SHP77 treated with DMSO at 0.1 percent for 48 hours (cell line): Measurements from ENCODE around the gene C11orf52.
"Not testable (repeated sequence)": the region's sequence is repeated elsewhere in the genome, so short reads cannot be mapped to it uniquely, and the experiment has no call there.

ENCODE experiments used
- DNase-seq: peaks from one replicate; lab custom pipeline; 2025; lab: John Stamatoyannopoulos, UW

C11orf52 gene

GRCh38 chr11:111918390-111919256 lies at the start of gene C11orf52:
Gene C11orf52 (plus strand): TSS chr11:111918913. CDS start chr11:111918973, 60 bp downstream.
- DNase-seq = peak; percentile 82

- no peak for DNase-seq
These were observed 48.6 kb upstream of the C11orf52 start for GRCh38 chr11:111870113-111870512.

- no peak for DNase-seq
These were observed 48.2 kb upstream of the C11orf52 start for GRCh38 chr11:111870522-111870885.

- DNase-seq = peak; percentile 60
These were observed 47.6 kb upstream of the C11orf52 start, which contains the start of gene ALG9 for GRCh38 chr11:111870886-111871692. Gene ALG9 (minus strand): TSS chr11:111871581. CDS start chr11:111871482, 99 bp downstream.

- DNase-seq = no peak
These were observed 47.0 kb upstream of the C11orf52 start for GRCh38 chr11:111871693-111872161.

GRCh38 chr11:111878385-111878848 lies 40.3 kb upstream of the C11orf52 start:
- DNase-seq = peak; percentile 60

GRCh38 chr11:111878849-111879636 lies 39.7 kb upstream of the C11orf52 start, which contains the start of the genes CFAP68 and FDXACB1:
Gene CFAP68 (plus strand): TSS chr11:111879541. CDS start chr11:111879561, 20 bp downstream.
Gene FDXACB1 (minus strand): TSS chr11:111879165. CDS start chr11:111879132, 33 bp downstream.
- peak; percentile 95 for DNase-seq

GRCh38 chr11:111879637-111879960 lies 39.1 kb upstream of the C11orf52 start:
- DNase-seq = no peak

GRCh38 chr11:111882202-111882601 lies 36.5 kb upstream of the C11orf52 start:
- DNase-seq = no peak

GRCh38 chr11:111885053-111885452 lies 33.7 kb upstream of the C11orf52 start:
- not testable (repeated sequence) for DNase-seq

- no peak for DNase-seq
These were observed 32.7 kb upstream of the C11orf52 start for GRCh38 chr11:111886032-111886431.

- DNase-seq = no peak
These were observed 31.9 kb upstream of the C11orf52 start for GRCh38 chr11:111886844-111887243.

- no peak for DNase-seq
These were observed 13.3 kb upstream of the C11orf52 start for GRCh38 chr11:111905411-111905810.

- no peak for DNase-seq
These were observed 12.0 kb upstream of the C11orf52 start for GRCh38 chr11:111906680-111907079.

GRCh38 chr11:111908639-111909305 lies 9.9 kb upstream of the C11orf52 start:
- no peak for DNase-seq

GRCh38 chr11:111909378-111909777 lies 9.3 kb upstream of the C11orf52 start:
- no peak for DNase-seq

GRCh38 chr11:111910676-111911562 lies 7.8 kb upstream of the C11orf52 start:
- DNase-seq = no peak

- DNase-seq = no peak
These were observed 6.9 kb upstream of the C11orf52 start, which contains the start of gene CRYAB for GRCh38 chr11:111911563-111912401. Gene CRYAB (minus strand): TSS chr11:111911770. CDS start chr11:111911724, 46 bp downstream.

GRCh38 chr11:111912535-111912934 lies 6.2 kb upstream of the C11orf52 start, which contains the start of gene HSPB2:
Gene HSPB2 (plus strand): TSS chr11:111912734. CDS start chr11:111912830, 96 bp downstream.
- no peak for DNase-seq
